ENCODE measurements around the gene ZNRD2. TPM values are rescaled to one million over a fixed set of nuclear protein-coding genes. Genes with fewer than 3 reads are reported as not detected.

Gene ZNRD2
- total RNA-seq, 1 experiment from 2014 or later: 61.2 TPM

- Histone ChIP-seq H3K4me3 (ENCODE audit: low read depth in 2 of 2, low read length in 2 of 2) (peak overlapping the region; percentile 80 to 93), H3K36me3 (ENCODE audit: control insufficient read depth, insufficient read depth, low read length) (no peaks in the 10 kb centered on the region; the same call in 1 of the 2 replicates), H3K27ac (ENCODE audit: low read length) (peak overlapping the region; percentile 94), H3K4me1 (ENCODE audit: control insufficient read depth, insufficient read depth, low read length) (peaks cover 39% of the 10 kb centered on the region), H3K27me3 (ENCODE audit: control insufficient read depth, insufficient read depth, low read length) (no peaks in the 10 kb centered on the region), H3K9me3 (ENCODE audit: control insufficient read depth, insufficient read depth, low read depth, low read length) (no peaks in the 10 kb centered on the region)
- in situ Hi-C loops (cut with HindIII; ENCODE audit: low pct_unique_long_range_greater_than_20kb, low sequenced_read_pairs): no loop called here
- ChIA-PET CTCF (no interaction called here), POLR2A (no interaction called here)
- no TSS peak for BruUV-seq (replicated peaks)
- DNase-seq (ENCODE audit: low read depth, low spot score) (no peak), ATAC-seq (peak; percentile 1)
- intact Hi-C loops (cut with micrococcal nuclease; ENCODE audit: unreplicated experiment): loop anchor here (2.0 kb wide), 1 partner anchor 37 kb away; the partner anchor contains the start of genes MAP3K11 and PCNX3
- TF ChIP-seq SIN3A (IDR thresholded peaks at IDR 0.05; ENCODE audit: borderline replicate concordance, insufficient read depth, low read depth, low read length): no peak
- TF ChIP-seq REST (IDR thresholded peaks at IDR 0.05; ENCODE audit: insufficient read depth in 1 of 2, low read depth in 2 of 2, low read length in 1 of 2): no peak
- no peak for TF ChIP-seq POLR2AphosphoS5 (IDR thresholded peaks at IDR 0.05; ENCODE audit: low read depth, low read length)
- TF ChIP-seq, protein P1, sequence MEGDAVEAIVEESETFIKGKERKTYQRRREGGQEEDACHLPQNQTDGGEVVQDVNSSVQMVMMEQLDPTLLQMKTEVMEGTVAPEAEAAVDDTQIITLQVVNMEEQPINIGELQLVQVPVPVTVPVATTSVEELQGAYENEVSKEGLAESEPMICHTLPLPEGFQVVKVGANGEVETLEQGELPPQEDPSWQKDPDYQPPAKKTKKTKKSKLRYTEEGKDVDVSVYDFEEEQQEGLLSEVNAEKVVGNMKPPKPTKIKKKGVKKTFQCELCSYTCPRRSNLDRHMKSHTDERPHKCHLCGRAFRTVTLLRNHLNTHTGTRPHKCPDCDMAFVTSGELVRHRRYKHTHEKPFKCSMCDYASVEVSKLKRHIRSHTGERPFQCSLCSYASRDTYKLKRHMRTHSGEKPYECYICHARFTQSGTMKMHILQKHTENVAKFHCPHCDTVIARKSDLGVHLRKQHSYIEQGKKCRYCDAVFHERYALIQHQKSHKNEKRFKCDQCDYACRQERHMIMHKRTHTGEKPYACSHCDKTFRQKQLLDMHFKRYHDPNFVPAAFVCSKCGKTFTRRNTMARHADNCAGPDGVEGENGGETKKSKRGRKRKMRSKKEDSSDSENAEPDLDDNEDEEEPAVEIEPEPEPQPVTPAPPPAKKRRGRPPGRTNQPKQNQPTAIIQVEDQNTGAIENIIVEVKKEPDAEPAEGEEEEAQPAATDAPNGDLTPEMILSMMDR (IDR thresholded peaks at IDR 0.05): no peak
- no peak for TF ChIP-seq TCF7L2 (IDR thresholded peaks at IDR 0.05; ENCODE audit: low read depth, low read length)
Measured at GRCh38 chr11:65577756-65578109, 7.5 kb downstream of the ZNRD2 start.

GRCh38 chr11:65578134-65578533 lies 7.9 kb downstream of the ZNRD2 start:
- intact Hi-C loops (cut with micrococcal nuclease; ENCODE audit: unreplicated experiment) (no loop called here), in situ Hi-C loops (cut with HindIII; ENCODE audit: low pct_unique_long_range_greater_than_20kb, low sequenced_read_pairs) (no loop called here)
- peak overlapping the region; percentile 94 for H3K27ac ChIP-seq (ENCODE audit: low read length)
- TF ChIP-seq POLR2AphosphoS5 (IDR thresholded peaks at IDR 0.05; ENCODE audit: low read depth, low read length) (no peak), TCF7L2 (IDR thresholded peaks at IDR 0.05; ENCODE audit: low read depth, low read length) (no peak)
- H3K4me3 ChIP-seq (ENCODE audit: low read depth in 2 of 2, low read length in 2 of 2): peak overlapping the region in 1 of 2 experiments; percentile 80; a peak in 2 of 4 replicates
- H3K4me1 ChIP-seq (ENCODE audit: control insufficient read depth, insufficient read depth, low read length): peaks cover 37% of the 10 kb centered on the region
- DNase-seq (ENCODE audit: low read depth, low spot score) (no peak), ATAC-seq (no peak)
- no TSS peak for BruUV-seq (replicated peaks)
- POLR2A ChIA-PET: no interaction called here
- no peaks in the 10 kb centered on the region for H3K9me3 ChIP-seq (ENCODE audit: control insufficient read depth, insufficient read depth, low read depth, low read length)
- no peaks in the 10 kb centered on the region for H3K27me3 ChIP-seq (ENCODE audit: control insufficient read depth, insufficient read depth, low read length)
- CTCF ChIA-PET: no interaction called here
- H3K36me3 ChIP-seq (ENCODE audit: control insufficient read depth, insufficient read depth, low read length): no peaks in the 10 kb centered on the region; the same call in 1 of the 2 replicates

GRCh38 chr11:65578667-65579066 lies 8.4 kb downstream of the ZNRD2 start:
- CTCF ChIA-PET: no interaction called here
- no peak overlapping the region for H3K4me3 ChIP-seq (ENCODE audit: low read depth in 2 of 2, low read length in 2 of 2)
- H3K27me3 ChIP-seq (ENCODE audit: control insufficient read depth, insufficient read depth, low read length): no peaks in the 10 kb centered on the region
- POLR2A ChIA-PET: no interaction called here
- in situ Hi-C loops (cut with HindIII; ENCODE audit: low pct_unique_long_range_greater_than_20kb, low sequenced_read_pairs) (no loop called here), intact Hi-C loops (cut with micrococcal nuclease; ENCODE audit: unreplicated experiment) (no loop called here)
- H3K9me3 ChIP-seq (ENCODE audit: control insufficient read depth, insufficient read depth, low read depth, low read length): no peaks in the 10 kb centered on the region
- H3K36me3 ChIP-seq (ENCODE audit: control insufficient read depth, insufficient read depth, low read length): no peaks in the 10 kb centered on the region; the same call in 1 of the 2 replicates
- no peak for DNase-seq (ENCODE audit: low read depth, low spot score)
- H3K27ac ChIP-seq (ENCODE audit: low read length): 0 out of 2 replicates have a peak overlapping the region, but pooled peaks have one; percentile 94
- BruUV-seq (replicated peaks): no TSS peak
- no peak for ATAC-seq
- TF ChIP-seq TCF7L2 (IDR thresholded peaks at IDR 0.05; ENCODE audit: low read depth, low read length) (no peak), REST (IDR thresholded peaks at IDR 0.05; ENCODE audit: insufficient read depth in 1 of 2, low read depth in 2 of 2, low read length in 1 of 2) (no peak), SIN3A (IDR thresholded peaks at IDR 0.05; ENCODE audit: borderline replicate concordance, insufficient read depth, low read depth, low read length) (no peak), POLR2AphosphoS5 (IDR thresholded peaks at IDR 0.05; ENCODE audit: low read depth, low read length) (no peak)
- TF ChIP-seq, protein P1 (IDR thresholded peaks at IDR 0.05): no peak
- H3K4me1 ChIP-seq (ENCODE audit: control insufficient read depth, insufficient read depth, low read length): peaks cover 32% of the 10 kb centered on the region
